C4-2B (cell line): Measurements from ENCODE around the gene TMEM50A.
"Not testable (repeated sequence)": the region's sequence is repeated elsewhere in the genome, so short reads cannot be mapped to it uniquely, and the experiment has no call there.

Experiments
- CTCF ChIP-seq: fragments of 450-650 bp; conservative IDR thresholded peaks from 2 replicates; pipeline ENCODE4 v1.5.1; 2017; ENCODE audit warnings: mild to moderate bottlenecking
- ZFX ChIP-seq: fragments of 450-650 bp; IDR thresholded peaks from 2 replicates; pipeline ENCODE4 v1.6.1; 2017

- not testable (repeated sequence) for TF ChIP-seq CTCF, ZFX
Observed at GRCh38 chr1:25369691-25370271, 31.6 kb downstream of the TMEM50A start.
